SU-DHL-6 (cell line): ENCODE results near the gene AHR.

Experiments used
- CTCF ChIP-seq: fragments of 200-600 bp; sonication (generic); IDR thresholded peaks from one replicate; pipeline ENCODE4 v1.5.1; 2017; ENCODE audit warnings: antibody characterized with exemption, mild to moderate bottlenecking, low read length, moderate library complexity; ENCODE audit not compliant: insufficient read depth, poor library complexity, severe bottlenecking
- EZH2phosphoT487 ChIP-seq: fragments of 200-600 bp; sonication (generic), shearing (Covaris generic); conservative IDR thresholded peaks from 2 replicates; pipeline ENCODE4 v1.6.1; 2018; ENCODE audit warnings: mild to moderate bottlenecking, antibody characterized with exemption, low read length, moderate library complexity, mixed read lengths

- no peak for TF ChIP-seq CTCF
- TF ChIP-seq EZH2phosphoT487 = no peak
Measured at GRCh38 chr7:17370901-17371585, 72.6 kb downstream of the AHR start.
